ENCODE data around the gene GRAMD2A. TPM values are rescaled to one million over a fixed set of nuclear protein-coding genes. Genes with fewer than 3 reads are reported as not detected.
A peak's percentile ranks its signal among the peaks of the same experiment; 100 is the strongest.

The GRAMD2A gene
- total and polyA plus RNA-seq, 2 donors (not counting 3 experiments of a cell fraction or from before 2014, with no cell fraction given) = 0.08 to 0.29 TPM

DNA sequence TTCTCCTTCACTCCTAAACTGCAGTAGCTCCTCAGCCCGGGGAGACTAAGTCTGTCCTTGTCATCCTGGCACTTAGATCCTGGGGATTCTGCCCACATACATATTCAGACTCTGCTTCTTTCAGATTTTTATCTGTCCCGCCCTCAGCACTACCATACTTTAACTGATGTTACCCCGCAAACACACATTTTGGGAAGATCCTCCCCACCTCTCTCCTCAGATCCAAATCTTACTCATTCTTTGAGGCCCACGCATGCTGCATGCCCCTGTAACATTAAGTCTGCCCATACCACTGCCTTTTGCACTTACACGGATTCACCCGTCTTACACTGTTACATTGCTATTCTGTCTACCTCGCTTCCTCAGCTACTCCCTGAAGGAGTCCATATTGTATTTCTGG is 43.3 kb downstream of the GRAMD2A start:
- dilution Hi-C loops (cut with MboI; ENCODE audit: extremely low pct_ligation_motif_present, low sequenced_read_pairs) = no loop called here
- CTCF ChIA-PET = interaction anchor here (1.0 to 1.8 kb wide), 9 partner anchors 9 to 411 kb away, joined by 3 to 28 read pairs (median 3); no protein-coding TSS in a partner anchor

DNA sequence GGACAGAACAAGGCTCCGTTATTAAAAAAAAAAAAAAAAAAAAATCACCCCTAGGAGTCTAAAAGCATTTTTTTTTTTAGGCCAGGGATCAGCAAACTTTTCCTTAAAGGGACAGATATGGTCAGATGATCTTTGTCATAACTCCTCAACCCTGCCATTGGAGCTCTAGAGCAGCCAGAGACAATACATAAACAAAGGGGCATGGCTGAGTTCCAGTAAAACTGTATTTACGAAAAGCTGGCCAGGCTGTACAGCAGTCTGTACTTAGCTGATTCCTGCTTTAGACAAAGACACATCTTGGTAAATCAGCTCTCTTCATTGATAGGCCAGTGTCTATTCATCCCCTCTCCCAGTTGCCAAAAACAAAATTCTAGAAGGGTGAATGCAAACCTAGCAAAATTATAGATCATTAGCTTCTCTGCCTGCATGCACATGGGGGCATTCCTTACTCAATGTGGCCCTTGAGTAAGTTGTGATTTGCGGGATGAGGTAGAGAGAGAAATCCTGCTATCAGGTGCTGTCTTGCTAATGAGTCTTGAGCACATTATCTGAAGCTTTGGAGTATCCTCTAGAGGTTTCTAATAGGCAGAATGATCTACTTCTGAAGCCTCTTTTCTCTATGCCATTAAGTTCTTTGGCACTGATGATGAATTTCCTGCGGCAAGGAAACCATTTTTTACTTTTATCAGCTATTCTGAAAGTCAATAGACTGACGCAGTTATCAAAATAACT is 44.2 kb downstream of the GRAMD2A start:
- ChIA-PET CTCF (interaction anchor here (0.5 to 1.8 kb wide), 12 partner anchors 10 to 410 kb away, joined by 3 to 28 read pairs (median 3); no protein-coding TSS in a partner anchor), POLR2A (interaction anchor here (0.7 kb wide), 1 partner anchor 16 kb away, joined by 14 read pairs; no protein-coding TSS in a partner anchor)
- Histone ChIP-seq H3K4me1 (ENCODE audit: control insufficient read depth, extremely low read depth, insufficient read depth, low read length) (peaks cover 20% of the 10 kb centered on the region), H3K27me3 (ENCODE audit: control insufficient read depth in 2 of 2, insufficient read depth in 2 of 2, low read length in 2 of 2) (no peaks in the 10 kb centered on the region), H3K9me1 (replicated peaks; ENCODE audit: control insufficient read depth, extremely low read depth, insufficient read depth, low read length) (no peaks in the 10 kb centered on the region), H2AFZ (ENCODE audit: low read depth, low read length) (peak overlapping the region; percentile 36), H3K36me3 (ENCODE audit: control insufficient read depth in 2 of 2, extremely low read depth in 1 of 2, insufficient read depth in 2 of 2, low read length in 2 of 2) (no peaks in the 10 kb centered on the region), H3K27ac (ENCODE audit: insufficient read depth, low read depth, low read length) (no peak overlapping the region), H4K20me1 (replicated peaks; ENCODE audit: control insufficient read depth, extremely low read depth, insufficient read depth, low read length) (no peaks in the 10 kb centered on the region), H3K79me2 (ENCODE audit: control insufficient read depth, insufficient read depth, low read length) (no peaks in the 10 kb centered on the region), H3K4me2 (ENCODE audit: insufficient read depth, low read length) (no peak overlapping the region), H3K9me3 (replicated peaks; ENCODE audit: control insufficient read depth, insufficient read depth, low read length) (no peaks in the 10 kb centered on the region), H3K4me3 (replicated peaks in 1 of 3; ENCODE audit: insufficient read depth in 1 of 3, low read depth in 1 of 3, low read length in 3 of 3) (no peak overlapping the region), H3K9ac (replicated peaks; ENCODE audit: extremely low read depth, insufficient read depth, low read length) (no peak overlapping the region)
- BruUV-seq (replicated peaks) = no TSS peak
- peak; percentile 59 for DNase-seq (ENCODE audit: low read depth, low spot score)
- dilution Hi-C loops (cut with MboI; ENCODE audit: extremely low pct_ligation_motif_present, low sequenced_read_pairs) = no loop called here
- TF ChIP-seq, protein P1, sequence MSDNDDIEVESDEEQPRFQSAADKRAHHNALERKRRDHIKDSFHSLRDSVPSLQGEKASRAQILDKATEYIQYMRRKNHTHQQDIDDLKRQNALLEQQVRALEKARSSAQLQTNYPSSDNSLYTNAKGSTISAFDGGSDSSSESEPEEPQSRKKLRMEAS (IDR thresholded peaks at IDR 0.05; ENCODE audit: insufficient read depth, insufficient read length) = no peak
- no peak for TF ChIP-seq FOS (IDR thresholded peaks at IDR 0.05; ENCODE audit: borderline replicate concordance, insufficient read depth, low read length)
- intact Hi-C loops (cut with micrococcal nuclease) = no loop called here
- peak; percentile 80 for FAIRE-seq

More for the DNA sequence above, 43.3 kb downstream of the GRAMD2A start:
- Histone ChIP-seq H3K9ac (replicated peaks; ENCODE audit: extremely low read depth, insufficient read depth, low read length) (no peak overlapping the region), H3K4me1 (ENCODE audit: control insufficient read depth, extremely low read depth, insufficient read depth, low read length) (peaks cover 20% of the 10 kb centered on the region), H3K9me1 (replicated peaks; ENCODE audit: control insufficient read depth, extremely low read depth, insufficient read depth, low read length) (no peaks in the 10 kb centered on the region), H3K79me2 (ENCODE audit: control insufficient read depth, insufficient read depth, low read length) (no peaks in the 10 kb centered on the region), H3K4me2 (ENCODE audit: insufficient read depth, low read length) (no peak overlapping the region), H2AFZ (ENCODE audit: low read depth, low read length) (peak overlapping the region; percentile 13), H4K20me1 (replicated peaks; ENCODE audit: control insufficient read depth, extremely low read depth, insufficient read depth, low read length) (no peaks in the 10 kb centered on the region), H3K36me3 (ENCODE audit: control insufficient read depth in 2 of 2, extremely low read depth in 1 of 2, insufficient read depth in 2 of 2, low read length in 2 of 2) (no peaks in the 10 kb centered on the region), H3K9me3 (replicated peaks; ENCODE audit: control insufficient read depth, insufficient read depth, low read length) (no peaks in the 10 kb centered on the region), H3K27ac (ENCODE audit: insufficient read depth, low read depth, low read length) (no peak overlapping the region), H3K27me3 (ENCODE audit: control insufficient read depth in 2 of 2, insufficient read depth in 2 of 2, low read length in 2 of 2) (no peaks in the 10 kb centered on the region), H3K4me3 (replicated peaks in 1 of 3; ENCODE audit: insufficient read depth in 1 of 3, low read depth in 1 of 3, low read length in 3 of 3) (no peak overlapping the region)
- DNase-seq (ENCODE audit: low read depth, low spot score) (no peak), FAIRE-seq (no peak)
- TF ChIP-seq POLR2A (IDR thresholded peaks at IDR 0.05; ENCODE audit: low read depth, low read length) (no peak), FOS (IDR thresholded peaks at IDR 0.05; ENCODE audit: borderline replicate concordance, insufficient read depth, low read length) (no peak)
- intact Hi-C loops (cut with micrococcal nuclease) = loop anchor here (2.0 kb wide), 1 partner anchor 706 kb away; no protein-coding TSS in a partner anchor
- no TSS peak for BruUV-seq (replicated peaks)
- POLR2A ChIA-PET = no interaction called here

Data from endothelial cell of umbilical vein (primary cell).